ENCODE results near the gene DKK3. TPM values are rescaled to one million over a fixed set of nuclear protein-coding genes. Genes with fewer than 3 reads are reported as not detected.

The DKK3 gene
- polyA plus RNA-seq, 2 of the 4 experiments (the other 2 are of a cell fraction) = 18.4 to 20.8 TPM

- no peak for DNase-seq (ENCODE audit: low read depth in 1 of 2, low spot score in 1 of 2)
- no peak for ATAC-seq
- no peak for FAIRE-seq
- Histone ChIP-seq H3K27ac (no peak overlapping the region), H3K4me1 (no peaks in the 10 kb centered on the region), H3K4me2 (no peak overlapping the region), H3K4me3 (no peak overlapping the region), H3K9me3 (no peaks in the 10 kb centered on the region)
- CTCF ChIA-PET = interaction anchor here (0.9 to 4.1 kb wide), 3 partner anchors 9 to 89 kb away, joined by 4 to 26 read pairs (median 22); no protein-coding TSS in a partner anchor
- TF ChIP-seq MAFK (IDR thresholded peaks at IDR 0.05; ENCODE audit: partially characterized antibody) (no peak), ZC3H11A (IDR thresholded peaks at IDR 0.05) (no peak), CTCF (IDR thresholded peaks at IDR 0.05) (no peak), POLR2AphosphoS2 (conservative IDR thresholded peaks at IDR 0.05; ENCODE audit: low read length) (no peak), JUN (IDR thresholded peaks at IDR 0.05) (no peak), FOSL2 (IDR thresholded peaks at IDR 0.05) (no peak), FOSL2 (CRISPR knock-in tag; IDR thresholded peaks at IDR 0.05) (no peak), MYC (IDR thresholded peaks at IDR 0.05; ENCODE audit: borderline replicate concordance, low read length) (no peak), HEYL (CRISPR knock-in tag; IDR thresholded peaks at IDR 0.05) (no peak), NPAS2 (CRISPR knock-in tag; IDR thresholded peaks at IDR 0.05; ENCODE audit: borderline replicate concordance) (no peak)
- 88% methylated on average over 5 of the region's 5 CpGs for WGBS (ENCODE audit: missing lambda C conversion rate)
- POLR2A ChIA-PET = no interaction called here
Observed at GRCh38 chr11:11956006-11956405, 52.4 kb downstream of the DKK3 start.

- TF ChIP-seq EHF (CRISPR knock-in tag; IDR thresholded peaks at IDR 0.05) = no peak
- TF ChIP-seq, protein P1, sequence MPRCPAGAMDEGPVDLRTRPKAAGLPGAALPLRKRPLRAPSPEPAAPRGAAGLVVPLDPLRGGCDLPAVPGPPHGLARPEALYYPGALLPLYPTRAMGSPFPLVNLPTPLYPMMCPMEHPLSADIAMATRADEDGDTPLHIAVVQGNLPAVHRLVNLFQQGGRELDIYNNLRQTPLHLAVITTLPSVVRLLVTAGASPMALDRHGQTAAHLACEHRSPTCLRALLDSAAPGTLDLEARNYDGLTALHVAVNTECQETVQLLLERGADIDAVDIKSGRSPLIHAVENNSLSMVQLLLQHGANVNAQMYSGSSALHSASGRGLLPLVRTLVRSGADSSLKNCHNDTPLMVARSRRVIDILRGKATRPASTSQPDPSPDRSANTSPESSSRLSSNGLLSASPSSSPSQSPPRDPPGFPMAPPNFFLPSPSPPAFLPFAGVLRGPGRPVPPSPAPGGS (IDR thresholded peaks at IDR 0.05) = no peak
- no peak for TF ChIP-seq CHD2 (IDR thresholded peaks at IDR 0.05; ENCODE audit: low read length, partially characterized antibody)
- TF ChIP-seq, protein P2, sequence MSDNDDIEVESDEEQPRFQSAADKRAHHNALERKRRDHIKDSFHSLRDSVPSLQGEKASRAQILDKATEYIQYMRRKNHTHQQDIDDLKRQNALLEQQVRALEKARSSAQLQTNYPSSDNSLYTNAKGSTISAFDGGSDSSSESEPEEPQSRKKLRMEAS (IDR thresholded peaks at IDR 0.05) = no peak
- no peak for TF ChIP-seq GATA3 (IDR thresholded peaks at IDR 0.05; ENCODE audit: borderline replicate concordance)
- no peak for TF ChIP-seq CEBPB (IDR thresholded peaks at IDR 0.05)
- no peak for FAIRE-seq
- Histone ChIP-seq H3K4me3 (no peak overlapping the region), H3K9me3 (no peaks in the 10 kb centered on the region), H3K27ac (no peak overlapping the region), H3K4me1 (peaks cover 26% of the 10 kb centered on the region), H3K4me2 (no peak overlapping the region)
- no peak for DNase-seq (ENCODE audit: low read depth in 1 of 2, low spot score in 1 of 2)
- CTCF ChIA-PET = interaction anchor here (1.0 kb wide), 1 partner anchor 15 kb away, joined by 5 read pairs; no protein-coding TSS in a partner anchor
- POLR2A ChIA-PET = no interaction called here
- ATAC-seq = no peak
Observed at GRCh38 chr11:11952036-11952435, 56.4 kb downstream of the DKK3 start.

DNA sequence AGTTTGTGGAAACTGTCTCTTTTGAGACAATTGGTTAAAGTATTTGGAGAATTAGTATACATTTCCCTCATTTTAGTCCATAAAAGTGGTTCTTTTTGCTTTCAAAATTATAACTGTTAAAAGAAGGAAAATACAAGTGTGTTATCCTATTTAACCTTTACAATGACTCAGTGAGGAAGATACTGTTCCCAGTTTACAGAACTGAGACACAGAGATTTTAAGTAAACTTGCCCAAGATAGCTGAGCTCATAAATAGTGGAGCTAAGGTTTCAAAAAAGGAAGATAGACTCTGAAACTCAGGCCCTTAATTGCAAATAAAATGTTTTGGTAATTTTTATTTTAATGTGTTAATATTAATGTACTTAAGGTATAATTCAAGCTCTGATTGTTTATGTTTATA, 58.9 kb downstream of the DKK3 start:
- no peak overlapping the region for H3K4me2 ChIP-seq
- ATAC-seq = no peak
- FAIRE-seq = no peak
- no peak overlapping the region for H3K4me3 ChIP-seq
- H3K9me3 ChIP-seq = no peaks in the 10 kb centered on the region
- TF ChIP-seq CTCF (IDR thresholded peaks at IDR 0.05) (no peak), MAZ (IDR thresholded peaks at IDR 0.05; ENCODE audit: borderline replicate concordance, low read depth, low read length) (no peak), HOXA7 (CRISPR knock-in tag; IDR thresholded peaks at IDR 0.05) (no peak), NFE2L2 (conservative IDR thresholded peaks at IDR 0.05; ENCODE audit: low read length) (no peak), MAFK (IDR thresholded peaks at IDR 0.05; ENCODE audit: partially characterized antibody) (no peak), SMC3 (IDR thresholded peaks at IDR 0.05) (no peak), HEYL (CRISPR knock-in tag; IDR thresholded peaks at IDR 0.05) (no peak), KDM1A (IDR thresholded peaks at IDR 0.05; ENCODE audit: low read depth) (no peak), RFX5 (IDR thresholded peaks at IDR 0.05) (no peak), TFCP2L1 (CRISPR knock-in tag; IDR thresholded peaks at IDR 0.05) (no peak), ZC3H11A (IDR thresholded peaks at IDR 0.05) (no peak), RARB (CRISPR knock-in tag; IDR thresholded peaks at IDR 0.05) (no peak)
- TF ChIP-seq, protein P1 (IDR thresholded peaks at IDR 0.05) = no peak
- TF ChIP-seq, protein P3, sequence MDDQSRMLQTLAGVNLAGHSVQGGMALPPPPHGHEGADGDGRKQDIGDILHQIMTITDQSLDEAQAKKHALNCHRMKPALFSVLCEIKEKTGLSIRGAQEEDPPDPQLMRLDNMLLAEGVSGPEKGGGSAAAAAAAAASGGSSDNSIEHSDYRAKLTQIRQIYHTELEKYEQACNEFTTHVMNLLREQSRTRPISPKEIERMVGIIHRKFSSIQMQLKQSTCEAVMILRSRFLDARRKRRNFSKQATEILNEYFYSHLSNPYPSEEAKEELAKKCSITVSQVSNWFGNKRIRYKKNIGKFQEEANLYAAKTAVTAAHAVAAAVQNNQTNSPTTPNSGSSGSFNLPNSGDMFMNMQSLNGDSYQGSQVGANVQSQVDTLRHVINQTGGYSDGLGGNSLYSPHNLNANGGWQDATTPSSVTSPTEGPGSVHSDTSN (IDR thresholded peaks at IDR 0.05) = no peak
- ChIA-PET POLR2A (no interaction called here), CTCF (no interaction called here)
- peaks cover 38% of the 10 kb centered on the region for H3K4me1 ChIP-seq
- no peak for DNase-seq (ENCODE audit: low read depth in 1 of 2, low spot score in 1 of 2)
- no peak overlapping the region for H3K27ac ChIP-seq

Measured in A549 (cell line).